ENCODE measurements around the gene ZNF32. TPM values are rescaled to one million over a fixed set of nuclear protein-coding genes. Genes with fewer than 3 reads are reported as not detected.

Gene ZNF32
- total RNA-seq, 1 experiment from 2014 or later: 23.9 TPM

- ChIA-PET POLR2A (no interaction called here), CTCF (interaction anchor here (1.4 to 1.6 kb wide), 2 partner anchors 88 to 267 kb away, joined by 3 to 4 read pairs; no protein-coding TSS in a partner anchor)
- Mint-ChIP-seq H3K36me3 (no peaks in the 10 kb centered on the region), H3K27me3 (ENCODE audit: low read depth) (peaks cover 60% of the 10 kb centered on the region), H3K9me3 (no peaks in the 10 kb centered on the region), H3K4me3 (no peak overlapping the region), H3K4me1 (0 out of 2 replicates have a peak, but pooled peaks cover 3% of the 10 kb centered on the region), H3K27ac (no peak overlapping the region)
- TF ChIP-seq HMGA2 (CRISPR knock-in tag; IDR thresholded peaks at IDR 0.05): no peak
- no peak for TF ChIP-seq GABPB1 (CRISPR knock-in tag; IDR thresholded peaks at IDR 0.05)
- TF ChIP-seq GRHL2 (CRISPR knock-in tag; IDR thresholded peaks at IDR 0.05; ENCODE audit: insufficient replicate concordance, severe bottlenecking): no peak
- no peak for TF ChIP-seq SMAD4 (CRISPR knock-in tag; IDR thresholded peaks at IDR 0.05)
- TF ChIP-seq TCF7 (CRISPR knock-in tag; IDR thresholded peaks at IDR 0.05; ENCODE audit: low read depth): no peak
- TF ChIP-seq ATF2 (CRISPR knock-in tag; IDR thresholded peaks at IDR 0.05; ENCODE audit: borderline replicate concordance, low read depth): no peak
- ATAC-seq: no peak
- no peak for DNase-seq (ENCODE audit: low spot score)
Observed at GRCh38 chr10:43687373-43687772, 38.7 kb upstream of the ZNF32 start.

- ChIA-PET POLR2A (no interaction called here), CTCF (interaction anchor here (0.7 to 1.6 kb wide), 6 partner anchors 15 to 344 kb away, joined by 3 to 4 read pairs (median 4); no protein-coding TSS in a partner anchor)
- Mint-ChIP-seq H3K4me3 (no peak overlapping the region), H3K27me3 (ENCODE audit: low read depth) (peaks cover 50% of the 10 kb centered on the region), H3K27ac (no peak overlapping the region), H3K4me1 (0 out of 2 replicates have a peak, but pooled peaks cover 3% of the 10 kb centered on the region), H3K36me3 (no peaks in the 10 kb centered on the region), H3K9me3 (no peaks in the 10 kb centered on the region)
- ATAC-seq (no peak), DNase-seq (ENCODE audit: low spot score) (no peak)
- TF ChIP-seq FOXP4 (CRISPR knock-in tag; IDR thresholded peaks at IDR 0.05) (no peak), MXD4 (CRISPR knock-in tag; IDR thresholded peaks at IDR 0.05; ENCODE audit: borderline replicate concordance) (no peak), CBFB (CRISPR knock-in tag; IDR thresholded peaks at IDR 0.05; ENCODE audit: low read depth) (no peak), ZBTB43 (CRISPR knock-in tag; IDR thresholded peaks at IDR 0.05) (no peak), USF1 (CRISPR knock-in tag; IDR thresholded peaks at IDR 0.05) (no peak), ZNF317 (CRISPR knock-in tag; IDR thresholded peaks at IDR 0.05; ENCODE audit: borderline replicate concordance, low read depth) (no peak), GTF2I (CRISPR knock-in tag; conservative IDR thresholded peaks at IDR 0.05) (no peak)
Observed at GRCh38 chr10:43686414-43686813, 37.7 kb upstream of the ZNF32 start.

GRCh38 chr10:43685744-43686143 lies 37.1 kb upstream of the ZNF32 start:
- ChIA-PET CTCF (interaction anchor here (0.7 to 1.6 kb wide), 6 partner anchors 15 to 344 kb away, joined by 3 to 4 read pairs (median 4); no protein-coding TSS in a partner anchor), POLR2A (no interaction called here)
- Mint-ChIP-seq H3K9me3 (no peaks in the 10 kb centered on the region), H3K36me3 (no peaks in the 10 kb centered on the region), H3K4me1 (0 out of 2 replicates have a peak, but pooled peaks cover 3% of the 10 kb centered on the region), H3K27ac (no peak overlapping the region), H3K4me3 (no peak overlapping the region), H3K27me3 (ENCODE audit: low read depth) (peaks cover 43% of the 10 kb centered on the region)
- DNase-seq (ENCODE audit: low spot score): no peak
- ATAC-seq: no peak
- no peak for TF ChIP-seq USF2 (CRISPR knock-in tag; IDR thresholded peaks at IDR 0.05)
- TF ChIP-seq STAT6 (CRISPR knock-in tag; conservative IDR thresholded peaks at IDR 0.05; ENCODE audit: low read depth): no peak
- TF ChIP-seq OVOL2 (CRISPR knock-in tag; IDR thresholded peaks at IDR 0.05; ENCODE audit: borderline replicate concordance): no peak
- TF ChIP-seq ZNF232 (CRISPR knock-in tag; IDR thresholded peaks at IDR 0.05): no peak
- TF ChIP-seq ERG (CRISPR knock-in tag; IDR thresholded peaks at IDR 0.05): no peak
- TF ChIP-seq ATF3 (CRISPR knock-in tag; conservative IDR thresholded peaks at IDR 0.05): no peak
- TF ChIP-seq HMGA2 (CRISPR knock-in tag; IDR thresholded peaks at IDR 0.05): no peak
- no peak for TF ChIP-seq CREM (CRISPR knock-in tag; IDR thresholded peaks at IDR 0.05)
- TF ChIP-seq FOXP1 (CRISPR knock-in tag; IDR thresholded peaks at IDR 0.05; ENCODE audit: borderline replicate concordance): no peak
- TF ChIP-seq TP53 (CRISPR knock-in tag; IDR thresholded peaks at IDR 0.05): no peak

Measured in WTC11 (cell line).